A673 (cell line): ENCODE measurements around the gene MGAT3. TPM values are rescaled to one million over a fixed set of nuclear protein-coding genes. Genes with fewer than 3 reads are reported as not detected.

ENCODE experiments used
- BruUV-seq: library from RNA; stranded (reverse); fragments of 400-500 nt; replicated peaks from 2 replicates; lab custom pipeline; 2021; lab: Mats Ljungman, UMichigan
- CTCF ChIA-PET: fragments of 300-600 bp; sonication (Branson Sonifier 250); formaldehyde crosslinking; loops from one replicate; lab custom pipeline; 2022; ENCODE audit warnings: antibody characterized with exemption; lab: Charles Lee
- POLR2A ChIA-PET: fragments of 300-600 bp; sonication (Branson Sonifier 250); formaldehyde crosslinking; loops from one replicate; lab custom pipeline; 2022; ENCODE audit warnings: antibody characterized with exemption; ENCODE audit not compliant: low non-redundant PET; lab: Charles Lee
- DNase-seq: peaks from one replicate; pipeline ENCODE4 v3.0.0-alpha.2; 2015; ENCODE audit warnings: low spot score
- H3K27ac ChIP-seq: fragments of 200-600 bp; sonication (generic); 2 replicates; pipeline ENCODE4 v1.5.1; 2016; ENCODE audit warnings: mixed run types, low read depth, mild to moderate bottlenecking, mixed read lengths, antibody characterized with exemption, low read length; ENCODE audit not compliant: poor library complexity, severe bottlenecking
- H3K27me3 ChIP-seq: fragments of 200-600 bp; sonication (generic); replicated peaks from 2 replicates; pipeline ENCODE4 v1.6.1; 2017; ENCODE audit warnings: mixed run types, low read depth, mild to moderate bottlenecking, mixed read lengths, antibody characterized with exemption, low read length; ENCODE audit not compliant: insufficient read depth, poor library complexity
- H3K36me3 ChIP-seq: fragments of 200-600 bp; sonication (generic); 2 replicates; pipeline ENCODE4 v1.6.1; 2016; ENCODE audit warnings: mixed run types, mild to moderate bottlenecking, mixed read lengths, antibody characterized with exemption, low read length; ENCODE audit not compliant: insufficient read depth, poor library complexity, severe bottlenecking
- H3K4me1 ChIP-seq: fragments of 200-600 bp; sonication (generic); 2 replicates; pipeline ENCODE4 v1.6.1; 2017; ENCODE audit warnings: mixed run types, mild to moderate bottlenecking, mixed read lengths, antibody characterized with exemption, low read length; ENCODE audit not compliant: insufficient read depth, poor library complexity, severe bottlenecking
- H3K4me3 ChIP-seq: fragments of 200-600 bp; sonication (generic); 2 replicates; pipeline ENCODE4 v1.5.1; 2016; ENCODE audit warnings: low read depth, mixed run types, mild to moderate bottlenecking, mixed read lengths, low read length; ENCODE audit not compliant: poor library complexity, severe bottlenecking
- H3K9me3 ChIP-seq: fragments of 200-600 bp; sonication (generic); 2 replicates; pipeline ENCODE4 v1.6.1; 2016; ENCODE audit warnings: mixed run types, low read depth, mild to moderate bottlenecking, mixed read lengths, antibody characterized with exemption, low read length; ENCODE audit not compliant: poor library complexity, severe bottlenecking
- EZH2 ChIP-seq: fragments of 200-600 bp; sonication (generic); IDR thresholded peaks from 2 replicates; pipeline ENCODE4 v1.6.1; 2017; ENCODE audit warnings: borderline replicate concordance, low read depth, mild to moderate bottlenecking, mixed read lengths, antibody characterized with exemption, low read length; ENCODE audit not compliant: poor library complexity, severe bottlenecking
- intact Hi-C: fragments of 100-400 bp; cut with micrococcal nuclease; formaldehyde crosslinking; loops from one replicate; pipeline ENCODE4 v1.10.0; 2022; ENCODE audit not compliant: unreplicated experiment
- total RNA-seq: library from RNA; stranded (reverse); gene quantifications from 2 replicates; pipeline ENCODE4 v1.2.3, GENCODE V29; 2021
- TF ChIP-seq, protein P1 (sequence below): fragments of 300-800, 200-600 bp; sonication (generic); conservative IDR thresholded peaks from 2 replicates; pipeline ENCODE4 v1.5.1; 2017; ENCODE audit warnings: low read depth, mild to moderate bottlenecking, antibody characterized with exemption, low read length, moderate library complexity, mixed read lengths

The MGAT3 gene
- total RNA-seq, 1 experiment from 2014 or later: 2.7 TPM

DNA sequence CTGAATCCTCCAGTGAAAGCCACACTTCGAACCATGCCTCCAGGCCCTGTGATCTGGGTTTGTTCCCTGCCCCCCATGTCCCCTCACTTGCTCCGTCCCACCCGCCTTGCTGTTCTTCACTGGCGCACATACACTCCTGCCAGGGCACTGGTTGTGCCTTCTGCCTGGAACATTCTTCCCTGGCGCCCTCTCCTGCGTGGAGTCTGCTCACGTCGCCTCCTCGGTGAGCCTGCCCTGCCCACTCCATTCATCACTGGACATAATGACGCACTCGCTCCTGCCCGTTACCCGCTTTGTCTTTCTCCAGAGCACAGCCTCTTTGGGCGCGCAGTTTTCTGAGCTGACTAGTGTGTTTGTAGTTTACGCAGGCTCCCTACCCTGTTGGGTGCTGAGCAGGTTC lies 24.2 kb downstream of the MGAT3 start:
- no peaks in the 10 kb centered on the region for H3K36me3 ChIP-seq
- no peaks in the 10 kb centered on the region for H3K9me3 ChIP-seq
- H3K27ac ChIP-seq: no peak overlapping the region
- BruUV-seq: no TSS peak
- DNase-seq: no peak
- no peaks in the 10 kb centered on the region for H3K4me1 ChIP-seq
- POLR2A ChIA-PET: no interaction called here
- no peaks in the 10 kb centered on the region for H3K27me3 ChIP-seq
- intact Hi-C loops: no loop called here
- no peak overlapping the region for H3K4me3 ChIP-seq
- CTCF ChIA-PET: no interaction called here
- TF ChIP-seq, protein P1, sequence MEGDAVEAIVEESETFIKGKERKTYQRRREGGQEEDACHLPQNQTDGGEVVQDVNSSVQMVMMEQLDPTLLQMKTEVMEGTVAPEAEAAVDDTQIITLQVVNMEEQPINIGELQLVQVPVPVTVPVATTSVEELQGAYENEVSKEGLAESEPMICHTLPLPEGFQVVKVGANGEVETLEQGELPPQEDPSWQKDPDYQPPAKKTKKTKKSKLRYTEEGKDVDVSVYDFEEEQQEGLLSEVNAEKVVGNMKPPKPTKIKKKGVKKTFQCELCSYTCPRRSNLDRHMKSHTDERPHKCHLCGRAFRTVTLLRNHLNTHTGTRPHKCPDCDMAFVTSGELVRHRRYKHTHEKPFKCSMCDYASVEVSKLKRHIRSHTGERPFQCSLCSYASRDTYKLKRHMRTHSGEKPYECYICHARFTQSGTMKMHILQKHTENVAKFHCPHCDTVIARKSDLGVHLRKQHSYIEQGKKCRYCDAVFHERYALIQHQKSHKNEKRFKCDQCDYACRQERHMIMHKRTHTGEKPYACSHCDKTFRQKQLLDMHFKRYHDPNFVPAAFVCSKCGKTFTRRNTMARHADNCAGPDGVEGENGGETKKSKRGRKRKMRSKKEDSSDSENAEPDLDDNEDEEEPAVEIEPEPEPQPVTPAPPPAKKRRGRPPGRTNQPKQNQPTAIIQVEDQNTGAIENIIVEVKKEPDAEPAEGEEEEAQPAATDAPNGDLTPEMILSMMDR: no peak

DNA sequence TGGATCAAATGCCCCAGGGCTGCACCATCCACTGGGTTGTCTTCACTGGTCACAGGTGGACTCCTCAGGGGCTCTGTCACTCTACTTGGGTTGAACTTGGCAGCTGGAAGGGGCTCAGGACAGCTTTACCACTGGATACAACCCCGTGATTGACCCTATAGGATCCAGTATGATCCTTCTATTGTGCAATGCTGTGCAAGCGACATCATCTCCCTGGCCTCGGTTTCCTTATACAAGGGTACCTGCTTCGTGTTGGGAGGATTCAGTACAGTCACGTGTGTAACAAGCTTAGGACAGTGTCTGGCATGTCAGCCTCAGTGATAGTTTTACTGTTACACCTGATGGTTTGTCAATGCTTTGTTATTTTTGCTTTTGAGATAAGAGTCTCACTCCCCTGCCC lies 24.8 kb downstream of the MGAT3 start:
- ChIA-PET POLR2A (no interaction called here), CTCF (no interaction called here)
- H3K4me3 ChIP-seq: no peak overlapping the region
- intact Hi-C loops: no loop called here
- no peak overlapping the region for H3K27ac ChIP-seq
- BruUV-seq: no TSS peak
- H3K4me1 ChIP-seq: no peaks in the 10 kb centered on the region
- TF ChIP-seq, protein P1: no peak
- no peak for TF ChIP-seq EZH2
- H3K27me3 ChIP-seq: no peaks in the 10 kb centered on the region
- H3K36me3 ChIP-seq: no peaks in the 10 kb centered on the region
- H3K9me3 ChIP-seq: no peaks in the 10 kb centered on the region
- DNase-seq: no peak

DNA sequence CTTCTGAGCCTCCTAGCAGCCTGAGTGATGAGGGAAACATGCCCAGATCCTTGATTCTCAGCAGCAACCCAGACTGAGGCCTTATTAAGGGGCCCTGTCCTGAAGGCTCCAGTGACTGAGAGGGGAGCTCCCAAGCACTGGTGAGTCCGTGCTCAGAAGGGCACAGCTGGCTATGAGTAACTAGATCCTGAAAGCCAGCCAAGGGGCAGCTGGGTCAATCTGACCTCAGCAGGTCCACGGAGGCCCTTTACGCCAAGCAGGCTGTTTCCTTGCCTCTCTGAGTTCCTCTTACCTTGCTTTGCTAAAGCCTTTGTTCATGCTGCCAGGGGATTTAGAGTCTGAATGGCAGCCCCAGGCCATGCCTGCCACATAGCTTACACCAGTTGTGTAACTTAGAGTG lies 26.0 kb downstream of the MGAT3 start:
- POLR2A ChIA-PET: no interaction called here
- BruUV-seq: no TSS peak

More for the DNA sequence above, 26.0 kb downstream of the MGAT3 start:
- H3K9me3 ChIP-seq: no peaks in the 10 kb centered on the region
- H3K36me3 ChIP-seq: no peaks in the 10 kb centered on the region
- intact Hi-C loops: no loop called here
- H3K4me1 ChIP-seq: no peaks in the 10 kb centered on the region
- H3K27me3 ChIP-seq: no peaks in the 10 kb centered on the region
- H3K27ac ChIP-seq: no peak overlapping the region
- no peak for DNase-seq
- no peak overlapping the region for H3K4me3 ChIP-seq
- CTCF ChIA-PET: interaction anchor here (1.1 kb wide), 1 partner anchor 13 kb away, joined by 4 read pairs; no protein-coding TSS in a partner anchor
- TF ChIP-seq EZH2: no peak
- TF ChIP-seq, protein P1: no peak
